DOHH2 (cell line): ENCODE data around the gene C19orf67.

Source experiments
- CTCF ChIP-seq: fragments of 200-600 bp; sonication (generic); IDR thresholded peaks from one replicate; pipeline ENCODE4 v1.5.1; 2014; ENCODE audit warnings: antibody characterized with exemption, mild to moderate bottlenecking, low read depth, low read length; ENCODE audit not compliant: poor library complexity, severe bottlenecking
- EZH2phosphoT487 ChIP-seq: fragments of 200-600 bp; sonication (generic); IDR thresholded peaks from 2 replicates; pipeline ENCODE4 v1.6.1; 2017; ENCODE audit warnings: borderline replicate concordance, mild to moderate bottlenecking, antibody characterized with exemption, low read length, moderate library complexity, mixed read lengths

DNA sequence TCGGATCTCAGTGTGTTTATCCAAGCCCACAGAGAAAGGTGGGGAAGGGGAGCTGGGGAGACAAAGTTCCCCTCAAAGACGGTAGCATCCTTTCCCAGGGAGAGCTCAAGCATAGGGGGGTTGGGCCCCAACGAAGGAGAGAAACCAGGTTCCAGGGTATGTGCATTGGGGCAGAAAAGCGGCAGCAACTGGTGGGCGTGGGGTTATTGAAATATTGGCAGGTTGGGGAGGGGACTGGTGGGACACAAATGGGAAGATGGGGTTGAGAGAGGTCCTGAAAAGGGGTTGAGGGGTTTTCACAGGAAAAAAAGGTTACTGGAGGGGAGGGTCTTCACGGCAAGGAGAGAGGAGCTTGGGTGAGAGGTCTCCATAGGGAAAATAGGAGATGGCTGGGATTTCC is 49.8 kb upstream of the C19orf67 start:
- no peak for TF ChIP-seq CTCF
- no peak for TF ChIP-seq EZH2phosphoT487
